Measurements from ENCODE around the gene DEFB115.

DNA sequence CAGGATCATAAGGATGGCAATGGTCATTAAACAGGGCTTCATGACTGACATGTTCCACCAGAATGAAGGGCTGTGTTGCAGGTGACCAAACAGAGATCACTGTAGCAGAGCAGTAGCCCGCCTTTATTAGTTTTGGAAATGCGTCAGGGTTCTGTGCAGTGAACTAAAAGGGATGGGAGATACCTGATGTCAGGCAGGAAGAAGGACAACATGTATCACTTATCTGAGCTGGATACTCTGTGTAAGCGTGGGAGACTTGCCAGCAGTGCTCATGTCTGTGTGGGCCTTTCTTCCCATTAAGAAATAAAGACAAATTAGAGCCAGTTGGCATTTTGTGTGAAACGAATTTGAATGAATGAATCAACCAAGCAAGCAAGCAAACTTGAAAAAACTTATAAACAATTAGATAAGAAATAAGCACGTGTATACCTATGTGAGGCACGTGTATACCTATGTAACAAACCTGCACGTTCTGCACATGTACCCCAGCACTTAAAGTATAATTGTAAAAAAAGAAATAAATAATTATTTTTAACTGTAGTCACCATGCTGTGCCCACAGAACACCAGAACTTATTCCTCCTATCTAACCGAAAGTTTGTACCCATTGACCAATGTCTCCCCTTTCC lies 51.2 kb downstream of the DEFB115 start, which contains the start of gene DEFB116:
- TF ChIP-seq, protein P1, sequence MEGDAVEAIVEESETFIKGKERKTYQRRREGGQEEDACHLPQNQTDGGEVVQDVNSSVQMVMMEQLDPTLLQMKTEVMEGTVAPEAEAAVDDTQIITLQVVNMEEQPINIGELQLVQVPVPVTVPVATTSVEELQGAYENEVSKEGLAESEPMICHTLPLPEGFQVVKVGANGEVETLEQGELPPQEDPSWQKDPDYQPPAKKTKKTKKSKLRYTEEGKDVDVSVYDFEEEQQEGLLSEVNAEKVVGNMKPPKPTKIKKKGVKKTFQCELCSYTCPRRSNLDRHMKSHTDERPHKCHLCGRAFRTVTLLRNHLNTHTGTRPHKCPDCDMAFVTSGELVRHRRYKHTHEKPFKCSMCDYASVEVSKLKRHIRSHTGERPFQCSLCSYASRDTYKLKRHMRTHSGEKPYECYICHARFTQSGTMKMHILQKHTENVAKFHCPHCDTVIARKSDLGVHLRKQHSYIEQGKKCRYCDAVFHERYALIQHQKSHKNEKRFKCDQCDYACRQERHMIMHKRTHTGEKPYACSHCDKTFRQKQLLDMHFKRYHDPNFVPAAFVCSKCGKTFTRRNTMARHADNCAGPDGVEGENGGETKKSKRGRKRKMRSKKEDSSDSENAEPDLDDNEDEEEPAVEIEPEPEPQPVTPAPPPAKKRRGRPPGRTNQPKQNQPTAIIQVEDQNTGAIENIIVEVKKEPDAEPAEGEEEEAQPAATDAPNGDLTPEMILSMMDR (IDR thresholded peaks at IDR 0.05) = no peak
- no peak for TF ChIP-seq POLR2AphosphoS5 (IDR thresholded peaks at IDR 0.05)
- TF ChIP-seq POLR2A (IDR thresholded peaks at IDR 0.05) = no peak
- no peak for TF ChIP-seq EP300 (IDR thresholded peaks at IDR 0.05)

Data from upper lobe of left lung (tissue), 4 donors.